ENCODE data around the gene ACADSB.
A peak's percentile ranks its signal among the peaks of the same experiment; 100 is the strongest.

Gene ACADSB

DNA sequence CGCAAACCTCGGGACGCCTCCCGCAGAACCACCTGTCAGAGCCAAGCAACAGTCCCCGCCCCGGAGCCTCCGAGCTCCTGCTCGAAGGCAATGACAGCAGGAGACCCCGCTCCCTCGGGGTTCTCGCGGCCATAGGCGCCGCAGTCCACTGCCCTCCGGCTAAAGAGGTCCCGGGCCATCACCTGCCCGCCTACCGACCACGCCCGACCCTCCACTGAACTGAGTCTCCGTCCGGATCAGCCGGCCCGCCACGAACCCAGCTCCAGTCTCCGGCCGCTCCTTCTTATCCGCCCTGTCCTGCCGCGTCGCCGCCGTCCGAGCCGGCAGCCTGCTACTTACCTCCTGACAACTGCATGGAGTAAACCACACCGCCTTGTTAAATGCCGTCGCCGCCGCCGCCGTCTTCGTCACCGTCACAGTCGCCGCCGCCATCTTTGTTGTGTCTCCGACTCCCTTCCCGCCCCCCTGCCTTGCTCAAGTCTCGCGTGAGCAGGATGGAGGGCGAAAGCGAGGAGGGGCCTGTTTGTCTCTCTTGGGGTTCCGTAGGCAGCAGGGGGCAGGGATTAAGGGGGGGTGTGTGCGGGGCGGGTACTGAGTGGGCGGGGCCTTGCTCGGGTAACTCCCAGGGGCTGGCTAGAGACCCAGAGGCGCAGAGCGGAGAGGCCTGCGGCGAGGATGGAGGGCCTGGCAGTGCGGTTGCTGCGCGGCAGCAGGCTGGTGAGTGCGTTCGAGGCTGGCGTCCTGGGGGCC lies at the start of gene ACADSB, which contains the start of gene IKZF5:
TSS of gene ACADSB (plus strand) at position 652 of the 750 bp plus-strand sequence. CDS start at position 676, 24 bp downstream.
TSS of gene IKZF5 (minus strand) at position 441 of the 750 bp plus-strand sequence. CDS start 10,170 bp downstream, outside the sequence.
- DNase-seq (ENCODE audit: low spot score): peak; percentile 100

DNA sequence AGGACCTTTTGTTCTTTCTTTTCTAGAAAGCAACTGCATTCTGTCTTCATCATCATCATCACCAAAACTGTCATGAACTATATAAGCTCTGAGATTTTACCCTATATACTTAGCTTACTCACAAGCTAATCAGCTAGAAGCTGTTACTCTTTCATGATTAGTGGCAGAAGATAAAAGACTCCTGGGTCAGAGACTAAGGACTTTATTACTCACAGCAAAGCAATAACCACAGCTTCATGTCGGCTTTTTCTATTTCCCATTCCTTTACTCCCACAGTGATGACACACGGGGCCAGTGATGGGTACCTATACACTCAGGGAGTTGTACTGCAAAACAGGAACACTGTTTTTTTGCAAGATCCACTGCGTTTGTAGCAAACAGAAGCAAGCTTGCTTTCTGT lies 46.4 kb upstream of the ACADSB start:
- DNase-seq (ENCODE audit: low spot score): no peak

DNA sequence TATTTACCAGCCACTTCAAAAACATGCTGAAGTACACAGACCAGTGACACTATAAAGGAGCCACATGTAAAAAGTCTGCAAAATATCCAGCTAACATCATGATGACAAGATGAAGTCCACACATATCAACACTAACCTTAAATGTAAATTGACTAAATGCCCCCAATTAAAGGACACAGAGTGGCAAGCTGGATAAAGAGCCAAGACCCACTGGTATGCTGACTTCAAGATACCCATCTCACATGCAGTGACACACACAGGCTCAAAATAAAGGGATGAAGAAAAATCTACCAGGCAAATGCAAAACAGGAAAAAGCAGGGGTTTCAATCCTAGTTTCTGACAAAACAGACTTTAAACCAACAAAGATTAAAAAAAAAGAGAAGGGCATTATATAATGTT lies 41.9 kb upstream of the ACADSB start:
- DNase-seq (ENCODE audit: low spot score): no peak

DNA sequence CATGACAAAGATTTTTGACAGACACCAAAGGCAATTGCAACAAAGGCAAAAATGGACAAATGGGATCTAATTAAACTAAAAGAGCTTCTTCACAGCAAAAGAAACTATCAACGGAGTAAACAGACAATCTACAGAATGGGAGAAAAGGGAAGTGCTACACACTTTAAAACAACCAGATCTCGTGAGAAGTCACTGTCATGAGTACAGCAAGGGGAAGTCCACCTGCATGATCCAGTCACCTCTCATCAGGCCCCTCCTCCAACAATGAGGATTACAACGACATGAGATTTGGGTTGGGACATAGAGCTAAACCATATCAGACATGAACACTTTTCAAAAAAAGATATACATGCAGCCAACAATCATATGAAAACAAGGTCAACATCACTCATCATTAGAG lies 40.1 kb upstream of the ACADSB start:
- DNase-seq (ENCODE audit: low spot score): no peak

DNA sequence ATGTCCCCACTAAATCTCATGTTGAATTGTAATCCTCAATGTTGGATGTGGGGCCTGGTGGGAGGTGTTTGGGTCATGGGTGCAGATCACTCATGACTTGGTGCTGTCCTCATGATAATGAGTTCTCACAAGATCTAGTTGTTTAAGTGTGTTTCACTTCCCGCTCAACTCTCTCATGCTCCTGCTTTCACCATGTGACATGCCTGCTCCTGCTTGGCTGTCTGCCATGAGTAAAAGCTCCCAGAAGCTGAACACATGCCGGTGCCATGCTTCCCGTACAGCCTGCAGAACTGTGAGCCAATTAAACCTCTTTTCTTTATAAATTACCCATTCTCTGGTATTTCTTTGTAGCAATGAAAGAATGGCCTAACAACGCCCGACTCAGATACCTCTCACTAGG lies 34.8 kb upstream of the ACADSB start:
- DNase-seq (ENCODE audit: low spot score): no peak

GRCh38 chr10:122974543-122975064 lies 34.2 kb upstream of the ACADSB start:
- peak; percentile 23 for DNase-seq (ENCODE audit: low spot score)

- peak; percentile 94 for DNase-seq (ENCODE audit: low spot score)
These were observed 28.4 kb upstream of the ACADSB start, which contains the start of gene PSTK for GRCh38 chr10:122980209-122981065. TSS of gene PSTK (plus strand) at chr10:122980401. CDS start at chr10:122980480, 79 bp downstream.

DNA sequence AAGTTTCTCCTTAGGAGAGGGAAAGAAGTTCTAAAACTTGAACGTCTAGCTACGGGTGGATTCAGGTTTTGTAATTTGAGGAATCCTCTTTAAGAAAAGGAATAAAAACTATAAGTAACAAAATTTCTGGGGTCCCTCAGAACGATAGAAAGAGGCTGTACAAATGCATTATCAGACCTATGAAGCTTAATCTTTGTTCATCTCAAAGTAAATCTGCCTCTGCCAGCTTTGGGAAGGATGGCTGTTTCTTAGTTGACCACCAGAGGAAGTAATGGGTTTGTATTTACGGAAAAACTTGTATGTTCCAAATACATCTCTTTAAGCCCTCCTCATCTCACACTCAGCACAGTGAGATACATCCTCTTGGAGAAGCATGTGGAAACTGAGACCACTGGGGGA lies 27.7 kb upstream of the ACADSB start:
- peak; percentile 28 for DNase-seq (ENCODE audit: low spot score)

- no peak for DNase-seq (ENCODE audit: low spot score)
These were observed 24.9 kb upstream of the ACADSB start for GRCh38 chr10:122983898-122984297.

- no peak for DNase-seq (ENCODE audit: low spot score)
These were observed 24.1 kb upstream of the ACADSB start for GRCh38 chr10:122984708-122985107.

DNA sequence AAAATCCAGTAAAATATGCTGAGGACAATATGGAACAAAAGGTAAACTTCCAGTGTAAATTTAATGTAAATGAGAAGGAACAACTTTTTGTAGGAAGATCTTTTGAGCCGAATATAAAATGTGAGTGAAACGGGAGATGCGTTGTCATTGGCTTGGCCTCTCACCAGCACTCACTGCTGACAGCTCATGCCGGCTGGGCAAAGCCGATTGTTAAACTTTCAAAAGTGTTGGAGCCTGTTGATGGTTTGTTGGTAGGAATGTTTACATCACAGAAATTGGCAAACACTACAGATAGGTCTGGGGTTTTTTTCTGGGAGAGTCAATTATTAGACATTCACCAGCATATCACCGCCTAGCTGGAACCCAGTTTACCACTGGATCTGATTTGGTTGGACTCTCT lies 22.5 kb upstream of the ACADSB start:
- DNase-seq (ENCODE audit: low spot score): no peak

DNA sequence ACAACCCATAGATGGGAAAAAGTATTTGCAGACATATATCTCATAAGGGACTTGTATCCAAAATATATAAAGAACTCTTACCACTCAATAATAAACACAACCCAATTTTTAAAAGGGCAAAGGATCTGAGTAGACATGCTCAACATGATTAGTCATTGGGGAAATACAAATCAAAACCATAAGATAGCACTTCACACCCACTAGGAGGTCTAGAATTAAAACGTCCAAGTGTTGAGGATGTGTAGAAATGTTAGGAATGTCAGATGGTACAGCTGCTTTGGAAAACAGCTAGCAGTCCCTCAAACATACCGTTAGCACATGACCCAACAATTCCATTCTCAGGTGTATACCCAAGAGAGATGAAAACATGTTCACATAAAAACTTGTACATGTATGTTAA lies 20.3 kb upstream of the ACADSB start:
- DNase-seq (ENCODE audit: low spot score): no peak

DNA sequence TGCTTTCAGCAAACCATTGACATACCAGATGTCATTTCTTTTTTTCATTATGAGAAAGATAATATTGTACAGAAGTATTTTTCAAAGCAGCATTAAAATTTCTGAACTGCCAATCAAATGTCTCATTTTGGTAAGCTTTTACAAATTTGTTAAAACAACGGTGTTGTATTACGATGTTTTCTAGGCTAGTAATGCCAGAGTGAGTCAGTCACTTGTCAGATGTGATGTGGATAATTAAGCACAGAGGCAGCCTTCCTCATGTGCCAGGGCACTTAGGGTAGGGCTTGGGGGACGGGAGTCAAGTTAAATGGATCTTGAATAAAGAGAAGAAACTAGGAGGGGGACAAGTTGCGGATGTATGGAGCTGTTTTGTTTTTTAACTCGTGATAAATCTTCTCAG lies 18.5 kb upstream of the ACADSB start:
- DNase-seq (ENCODE audit: low spot score): no peak

- no peak for DNase-seq (ENCODE audit: low spot score)
These were observed 16.7 kb upstream of the ACADSB start for GRCh38 chr10:122992031-122992585.

- no peak for DNase-seq (ENCODE audit: low spot score)
These were observed 14.9 kb upstream of the ACADSB start for GRCh38 chr10:122993797-122994336.

GRCh38 chr10:122995936-122996335 lies 12.9 kb upstream of the ACADSB start:
- no peak for DNase-seq (ENCODE audit: low spot score)

GRCh38 chr10:122997864-122998263 lies 10.9 kb upstream of the ACADSB start:
- DNase-seq (ENCODE audit: low spot score): no peak

GRCh38 chr10:122998360-122998917 lies 10.4 kb upstream of the ACADSB start:
- DNase-seq (ENCODE audit: low spot score): no peak

GRCh38 chr10:122998934-122999333 lies 9.9 kb upstream of the ACADSB start:
- no peak for DNase-seq (ENCODE audit: low spot score)

GRCh38 chr10:122999347-122999746 lies 9.5 kb upstream of the ACADSB start:
- DNase-seq (ENCODE audit: low spot score): no peak

DNA sequence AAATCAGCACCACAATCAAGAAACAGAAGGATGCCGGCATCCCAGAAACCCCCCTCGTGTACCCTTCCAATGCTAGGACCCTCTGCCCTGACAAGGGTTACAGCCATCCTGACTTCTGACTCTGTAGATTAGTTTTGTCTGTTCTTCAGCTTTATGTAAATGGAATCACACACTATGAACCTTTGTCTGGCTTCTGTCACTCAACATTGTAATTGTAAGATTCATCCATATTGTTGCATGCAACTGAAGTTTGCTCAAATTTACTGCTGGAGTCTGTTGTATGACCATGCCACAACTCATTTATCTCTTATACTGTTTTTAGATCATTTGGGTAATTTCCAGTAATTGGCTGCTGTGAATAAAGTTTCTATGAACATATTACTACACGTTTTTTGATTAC lies 8.7 kb upstream of the ACADSB start:
- DNase-seq (ENCODE audit: low spot score): no peak

GRCh38 chr10:123001370-123001769 lies 7.4 kb upstream of the ACADSB start:
- no peak for DNase-seq (ENCODE audit: low spot score)

Data from germinal center (tissue), 1 donor.